A549 treated with CORT108297 at 1 μM for 4 hours (cell line): ENCODE results near the gene LCP2. TPM values are rescaled to one million over a fixed set of nuclear protein-coding genes. Genes with fewer than 3 reads are reported as not detected.

Experiments used
- total RNA-seq: library from RNA; stranded (reverse); fragments of 200-300 nt; extraction: Qiagen RNA extraction; gene quantifications from 5 replicates; pipeline ENCODE4 v1.2.3, GENCODE V29; 2022

Gene LCP2
- 0.06 TPM in 1 of 5 replicates, not detected in the others for total RNA-seq

GRCh38 chr5:170297589-170298462, at the start of gene LCP2:
TSS of gene LCP2 (minus strand) at chr5:170297777. CDS start at chr5:170297611, 166 bp downstream.

GRCh38 chr5:170232786-170233185, 64.8 kb downstream of the LCP2 start, which contains the start of gene C5orf58:
TSS of gene C5orf58 (plus strand) at chr5:170232985. CDS start at chr5:170234977, 1,992 bp downstream.

Other genes with a start within 250 kb of the LCP2 start
- gene FOXI1, start 191.9 kb downstream of the LCP2 start, total RNA-seq = not detected in 5 replicates
- gene C5orf58, start 64.8 kb downstream of the LCP2 start, total RNA-seq = not detected in 5 replicates
- gene KCNMB1, start 91.6 kb upstream of the LCP2 start, total RNA-seq = not detected in 5 replicates
- not detected in 5 replicates for gene KCNIP1, start 206.2 kb upstream of the LCP2 start, total RNA-seq